ENCODE data around the gene TLK2.
"Not testable (repeated sequence)": the region's sequence is repeated elsewhere in the genome, so short reads cannot be mapped to it uniquely, and the experiment has no call there.

The TLK2 gene

GRCh38 chr17:62473030-62473982 lies 5.3 kb upstream of the TLK2 start:
- DNase-seq (ENCODE audit: low read depth in 2 of 2), result peak in 1 of 2 donors; percentile 52
- H3K4me3 ChIP-seq (replicated peaks in 1 of 2; ENCODE audit: low read depth in 2 of 2, low read length in 2 of 2), result not testable (repeated sequence)

- not testable (repeated sequence) for DNase-seq (ENCODE audit: low read depth in 2 of 2)
- H3K4me3 ChIP-seq (replicated peaks in 1 of 2; ENCODE audit: low read depth in 2 of 2, low read length in 2 of 2), result peak overlapping the region in 1 of 2 donors; percentile 60
Observed at GRCh38 chr17:62477111-62477510, 1.5 kb upstream of the TLK2 start.

- peak overlapping the region; percentile 56 to 60 for H3K4me3 ChIP-seq (replicated peaks in 1 of 2; ENCODE audit: low read depth in 2 of 2, low read length in 2 of 2)
- peak in 1 of 2 donors; percentile 6 for DNase-seq (ENCODE audit: low read depth in 2 of 2)
Observed at GRCh38 chr17:62477718-62478408, 762 bp upstream of the TLK2 start.

- DNase-seq (ENCODE audit: low read depth in 2 of 2), result peak in 1 of 2 donors; percentile 14
- H3K4me3 ChIP-seq (replicated peaks in 1 of 2; ENCODE audit: low read depth in 2 of 2, low read length in 2 of 2), result peak overlapping the region; percentile 54 to 65
Observed at GRCh38 chr17:62478880-62479638, 434 bp downstream of the TLK2 start.

GRCh38 chr17:62479639-62480258 lies 1.1 kb downstream of the TLK2 start:
- peak in 1 of 2 donors; percentile 12 for DNase-seq (ENCODE audit: low read depth in 2 of 2)

GRCh38 chr17:62482553-62482952 lies 3.9 kb downstream of the TLK2 start:
- H3K4me3 ChIP-seq (replicated peaks in 1 of 2; ENCODE audit: low read depth in 2 of 2, low read length in 2 of 2); DNase-seq (ENCODE audit: low read depth in 2 of 2): not testable (repeated sequence)

More at GRCh38 chr17:62479639-62480258, 1.1 kb downstream of the TLK2 start:
- peak overlapping the region; percentile 54 to 65 for H3K4me3 ChIP-seq (replicated peaks in 1 of 2; ENCODE audit: low read depth in 2 of 2, low read length in 2 of 2)

GRCh38 chr17:62490990-62491389 lies 12.4 kb downstream of the TLK2 start:
- not testable (repeated sequence) for DNase-seq (ENCODE audit: low read depth in 2 of 2); H3K4me3 ChIP-seq (replicated peaks in 1 of 2; ENCODE audit: low read depth in 2 of 2, low read length in 2 of 2)

GRCh38 chr17:62493049-62493655 lies 14.5 kb downstream of the TLK2 start:
- H3K4me3 ChIP-seq (replicated peaks in 1 of 2; ENCODE audit: low read depth in 2 of 2, low read length in 2 of 2); DNase-seq (ENCODE audit: low read depth in 2 of 2): not testable (repeated sequence)

GRCh38 chr17:62494073-62494472 lies 15.4 kb downstream of the TLK2 start:
- not testable (repeated sequence) for H3K4me3 ChIP-seq (replicated peaks in 1 of 2; ENCODE audit: low read depth in 2 of 2, low read length in 2 of 2); DNase-seq (ENCODE audit: low read depth in 2 of 2)

GRCh38 chr17:62496344-62496743 lies 17.7 kb downstream of the TLK2 start:
- not testable (repeated sequence) for H3K4me3 ChIP-seq (replicated peaks in 1 of 2; ENCODE audit: low read depth in 2 of 2, low read length in 2 of 2); DNase-seq (ENCODE audit: low read depth in 2 of 2)

- DNase-seq (ENCODE audit: low read depth in 2 of 2); H3K4me3 ChIP-seq (replicated peaks in 1 of 2; ENCODE audit: low read depth in 2 of 2, low read length in 2 of 2): not testable (repeated sequence)
Observed at GRCh38 chr17:62498796-62499195, 20.2 kb downstream of the TLK2 start.

- DNase-seq (ENCODE audit: low read depth in 2 of 2); H3K4me3 ChIP-seq (replicated peaks in 1 of 2; ENCODE audit: low read depth in 2 of 2, low read length in 2 of 2): not testable (repeated sequence)
Observed at GRCh38 chr17:62500463-62500862, 21.8 kb downstream of the TLK2 start.

- not testable (repeated sequence) for H3K4me3 ChIP-seq (replicated peaks in 1 of 2; ENCODE audit: low read depth in 2 of 2, low read length in 2 of 2); DNase-seq (ENCODE audit: low read depth in 2 of 2)
Observed at GRCh38 chr17:62504857-62505256, 26.2 kb downstream of the TLK2 start.

GRCh38 chr17:62507191-62507836 lies 28.7 kb downstream of the TLK2 start:
- not testable (repeated sequence) for DNase-seq (ENCODE audit: low read depth in 2 of 2); H3K4me3 ChIP-seq (replicated peaks in 1 of 2; ENCODE audit: low read depth in 2 of 2, low read length in 2 of 2)

GRCh38 chr17:62510247-62510819 lies 31.7 kb downstream of the TLK2 start:
- DNase-seq (ENCODE audit: low read depth in 2 of 2); H3K4me3 ChIP-seq (replicated peaks in 1 of 2; ENCODE audit: low read depth in 2 of 2, low read length in 2 of 2): not testable (repeated sequence)

GRCh38 chr17:62511014-62511413 lies 32.4 kb downstream of the TLK2 start:
- not testable (repeated sequence) for H3K4me3 ChIP-seq (replicated peaks in 1 of 2; ENCODE audit: low read depth in 2 of 2, low read length in 2 of 2); DNase-seq (ENCODE audit: low read depth in 2 of 2)
